MCF 10A (cell line): ENCODE data around the gene PIGS. TPM values are rescaled to one million over a fixed set of nuclear protein-coding genes. Genes with fewer than 3 reads are reported as not detected.

Experiments
- BruUV-seq: library from RNA; stranded (reverse); fragments of 400-500 nt; replicated peaks from 2 replicates; lab custom pipeline; 2021; lab: Mats Ljungman, UMichigan
- CTCF ChIA-PET: fragments of 300-600 bp; sonication (Branson Sonifier 250); formaldehyde crosslinking; extraction: SDS; loops from one replicate; lab custom pipeline; 2021; ENCODE audit warnings: antibody characterized with exemption, inconsistent platforms; lab: Yijun Ruan, JAX
- POLR2A ChIA-PET: fragments of 300-600, 350-650 bp; sonication (Branson Sonifier 250); formaldehyde crosslinking; extraction: SDS; loops from one replicate; lab custom pipeline; 2020; ENCODE audit warnings: antibody characterized with exemption, inconsistent platforms; lab: Yijun Ruan, JAX
- DNase-seq: peaks from one replicate; pipeline ENCODE4 v3.0.0-alpha.2; 2018; ENCODE audit not compliant: unreplicated experiment
- H3K27ac Mint-ChIP-seq: one replicate; pipeline ENCODE4 v1.8.0; 2022; ENCODE audit warnings: mild to moderate bottlenecking, low read depth, mixed read lengths; ENCODE audit not compliant: unreplicated experiment
- H3K27me3 Mint-ChIP-seq: one replicate; pipeline ENCODE4 v1.8.0; 2022; ENCODE audit warnings: mixed read lengths; ENCODE audit not compliant: insufficient read depth, unreplicated experiment
- H3K36me3 Mint-ChIP-seq: one replicate; pipeline ENCODE4 v1.8.0; 2022; ENCODE audit warnings: mild to moderate bottlenecking, moderate library complexity, mixed read lengths; ENCODE audit not compliant: insufficient read depth, unreplicated experiment
- H3K4me1 Mint-ChIP-seq: one replicate; pipeline ENCODE4 v1.8.0; 2022; ENCODE audit warnings: mixed read lengths; ENCODE audit not compliant: insufficient read depth, unreplicated experiment
- H3K4me3 Mint-ChIP-seq: one replicate; pipeline ENCODE4 v1.8.0; 2022; ENCODE audit warnings: mild to moderate bottlenecking, moderate library complexity, mixed read lengths; ENCODE audit not compliant: unreplicated experiment
- H3K9me3 Mint-ChIP-seq: one replicate; pipeline ENCODE4 v1.8.0; 2022; ENCODE audit warnings: mixed read lengths; ENCODE audit not compliant: unreplicated experiment
- CTCF ChIP-seq: fragments of 200-600 bp; IDR thresholded peaks from one replicate; pipeline ENCODE4 v1.8.0; 2022; ENCODE audit warnings: antibody characterized with exemption, mild to moderate bottlenecking; ENCODE audit not compliant: unreplicated experiment
- intact Hi-C: fragments of 100-400 bp; cut with micrococcal nuclease; formaldehyde crosslinking; loops from 2 replicates; pipeline ENCODE4 v1.14.1; 2022
- total RNA-seq: library from RNA; stranded (reverse); gene quantifications from 2 replicates; pipeline ENCODE4 v1.2.3, GENCODE V29; 2022

PIGS gene
- total RNA-seq, 1 experiment from 2014 or later: 50.5 TPM

- DNase-seq: no peak
- H3K27ac Mint-ChIP-seq: no peak overlapping the region
- peaks cover 54% of the 10 kb centered on the region for H3K36me3 Mint-ChIP-seq
- H3K4me1 Mint-ChIP-seq: no peaks in the 10 kb centered on the region
- BruUV-seq: no TSS peak
- intact Hi-C loops: no loop called here
- no peaks in the 10 kb centered on the region for H3K9me3 Mint-ChIP-seq
- TF ChIP-seq CTCF: no peak
- no peak overlapping the region for H3K4me3 Mint-ChIP-seq
- ChIA-PET CTCF (interaction anchor here (0.6 to 1.2 kb wide), 2 partner anchors 18 to 257 kb away, joined by 3 read pairs; no protein-coding TSS in a partner anchor), POLR2A (interaction anchor here (1.2 kb wide), 1 partner anchor 24 kb away, joined by 3 read pairs; no protein-coding TSS in a partner anchor)
- no peaks in the 10 kb centered on the region for H3K27me3 Mint-ChIP-seq
Measured at GRCh38 chr17:28555022-28555421, 16.3 kb downstream of the PIGS start.

GRCh38 chr17:28554565-28554964 lies 16.8 kb downstream of the PIGS start:
- ChIA-PET POLR2A (interaction anchor here (1.2 to 2.3 kb wide), 2 partner anchors 16 to 24 kb away, joined by 3 to 7 read pairs; partner anchors contain the start of gene PIGS), CTCF (interaction anchor here (0.6 to 1.2 kb wide), 2 partner anchors 17 to 257 kb away, joined by 3 read pairs; no protein-coding TSS in a partner anchor)
- BruUV-seq: no TSS peak
- Mint-ChIP-seq H3K27ac (no peak overlapping the region), H3K4me1 (no peaks in the 10 kb centered on the region), H3K27me3 (no peaks in the 10 kb centered on the region), H3K4me3 (no peak overlapping the region), H3K9me3 (no peaks in the 10 kb centered on the region), H3K36me3 (peaks cover 49% of the 10 kb centered on the region)
- intact Hi-C loops: no loop called here
- peak; percentile 5 for TF ChIP-seq CTCF
- no peak for DNase-seq

GRCh38 chr17:28553000-28553505 lies 18.3 kb downstream of the PIGS start:
- POLR2A ChIA-PET: interaction anchor here (0.6 to 2.3 kb wide), 5 partner anchors 16 to 1792 kb away, joined by 3 to 7 read pairs (median 4); partner anchors contain the start of genes PIGS and POLDIP2
- CTCF ChIA-PET: interaction anchor here (0.6 to 1.3 kb wide), 3 partner anchors 13 to 259 kb away, joined by 3 read pairs; no protein-coding TSS in a partner anchor
- no peak overlapping the region for H3K27ac Mint-ChIP-seq
- H3K27me3 Mint-ChIP-seq: no peaks in the 10 kb centered on the region
- intact Hi-C loops: no loop called here
- H3K4me3 Mint-ChIP-seq: peak overlapping the region; percentile 75
- BruUV-seq: no TSS peak
- no peak for DNase-seq
- no peaks in the 10 kb centered on the region for H3K9me3 Mint-ChIP-seq
- no peaks in the 10 kb centered on the region for H3K4me1 Mint-ChIP-seq
- no peak for TF ChIP-seq CTCF
- H3K36me3 Mint-ChIP-seq: peaks cover 37% of the 10 kb centered on the region

- CTCF ChIA-PET: interaction anchor here (3.8 kb wide), 1 partner anchor 12 kb away, joined by 35 read pairs; no protein-coding TSS in a partner anchor
- Mint-ChIP-seq H3K4me1 (no peaks in the 10 kb centered on the region), H3K9me3 (no peaks in the 10 kb centered on the region), H3K36me3 (peaks cover 35% of the 10 kb centered on the region), H3K27me3 (no peaks in the 10 kb centered on the region), H3K27ac (no peak within 1 kb of the TSS), H3K4me3 (peak within 1 kb of the TSS; percentile 75)
- no TSS peak for BruUV-seq
- intact Hi-C loops: no loop called here
- POLR2A ChIA-PET: interaction anchor here (0.6 to 2.3 kb wide), 8 partner anchors 17 to 1793 kb away, joined by 3 to 18 read pairs (median 4); partner anchors contain the start of genes ALDOC, PIGS and POLDIP2
- TF ChIP-seq CTCF: no peak
- peak; percentile 74 for DNase-seq
Measured at GRCh38 chr17:28552176-28552999, 18.9 kb downstream of the PIGS start, which contains the start of gene UNC119. UNC119 (minus strand) TSS chr17:28552624; CDS start chr17:28552557, 67 bp downstream.
